ENCODE measurements around the gene SMIM45.

GRCh38 chr22:41979423-41980250 lies 27.7 kb downstream of the SMIM45 start:
- no peak for TF ChIP-seq SUZ12 (IDR thresholded peaks at IDR 0.05; ENCODE audit: extremely low read depth, insufficient read depth, insufficient read length)
- TF ChIP-seq YY1 (IDR thresholded peaks at IDR 0.05; ENCODE audit: insufficient read depth, insufficient read length): no peak

Data from NT2/D1 (cell line).